HG02678 (cell line): ENCODE data around the gene BTN3A1.

ENCODE experiments used
- ATAC-seq: cut with Tn5 transposase; IDR thresholded peaks from one replicate; pipeline ENCODE4 v1.9.1; 2021; ENCODE audit warnings: mild to moderate bottlenecking, moderate library complexity; ENCODE audit not compliant: unreplicated experiment

The BTN3A1 gene

GRCh38 chr6:26379292-26379691, 22.8 kb upstream of the BTN3A1 start:
- no peak for ATAC-seq

DNA sequence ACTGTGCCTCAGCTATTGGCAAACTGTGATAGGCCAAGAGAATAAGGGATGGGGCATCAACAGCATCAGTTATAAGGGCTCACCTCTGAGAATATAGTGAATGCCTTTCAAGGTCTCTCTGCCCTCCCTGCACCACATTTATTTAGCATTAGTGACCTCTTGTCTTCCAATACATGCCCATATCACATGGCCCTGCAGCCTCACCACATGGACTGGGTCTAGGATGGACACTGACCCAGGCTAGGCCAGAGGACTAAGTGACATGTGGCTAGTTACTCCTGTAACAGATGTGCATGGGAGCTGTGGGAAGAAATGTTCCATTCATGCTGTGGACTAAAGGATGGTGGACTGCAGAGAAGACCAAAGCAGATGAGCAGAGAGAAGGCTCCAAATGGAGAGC, 22.3 kb upstream of the BTN3A1 start:
- ATAC-seq = no peak

DNA sequence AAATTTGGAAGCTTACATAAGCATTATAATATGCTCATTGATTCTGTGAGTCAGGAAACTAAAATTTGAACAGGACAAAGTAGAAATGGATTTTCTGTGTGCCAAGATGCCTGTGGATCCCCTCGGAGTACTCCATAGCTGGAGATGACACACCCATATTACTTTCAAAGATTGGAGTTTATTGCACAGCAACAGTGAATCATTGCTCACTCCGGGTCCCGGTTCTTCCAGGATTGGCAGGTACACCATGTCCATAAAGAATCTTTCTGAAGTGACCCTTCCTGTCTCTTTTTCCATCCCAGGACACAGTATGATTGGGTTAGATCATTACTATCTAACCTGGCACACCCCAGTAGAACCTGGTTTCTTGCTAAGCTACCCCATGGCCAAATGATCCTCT, 21.8 kb upstream of the BTN3A1 start:
- ATAC-seq = no peak

GRCh38 chr6:26382121-26382520, 20.0 kb upstream of the BTN3A1 start:
- no peak for ATAC-seq

GRCh38 chr6:26383624-26384417, 18.3 kb upstream of the BTN3A1 start:
- no peak for ATAC-seq

- no peak for ATAC-seq
Measured at GRCh38 chr6:26385734-26386125, 16.3 kb upstream of the BTN3A1 start.

DNA sequence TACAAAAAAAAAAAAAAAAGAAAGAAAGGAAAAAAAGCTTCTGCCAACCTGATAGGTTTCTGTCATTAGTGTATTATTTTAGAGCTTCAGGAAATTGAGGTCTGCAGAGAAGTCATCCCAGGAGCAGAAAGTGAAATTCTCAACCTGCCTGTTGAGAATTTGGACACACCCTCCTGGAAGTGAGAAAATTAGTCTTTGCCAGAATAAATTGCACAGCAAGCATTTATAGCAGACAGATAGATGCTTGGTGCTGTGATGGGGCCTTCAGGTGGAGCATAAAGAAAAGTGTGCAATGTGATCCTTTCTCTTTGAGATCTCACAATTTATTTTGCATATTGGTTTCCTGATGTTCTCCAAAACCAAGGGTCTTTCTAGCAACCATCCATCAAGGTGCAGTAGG, 14.5 kb upstream of the BTN3A1 start:
- no peak for ATAC-seq

- no peak for ATAC-seq
Measured at GRCh38 chr6:26388014-26388413, 14.1 kb upstream of the BTN3A1 start.

DNA sequence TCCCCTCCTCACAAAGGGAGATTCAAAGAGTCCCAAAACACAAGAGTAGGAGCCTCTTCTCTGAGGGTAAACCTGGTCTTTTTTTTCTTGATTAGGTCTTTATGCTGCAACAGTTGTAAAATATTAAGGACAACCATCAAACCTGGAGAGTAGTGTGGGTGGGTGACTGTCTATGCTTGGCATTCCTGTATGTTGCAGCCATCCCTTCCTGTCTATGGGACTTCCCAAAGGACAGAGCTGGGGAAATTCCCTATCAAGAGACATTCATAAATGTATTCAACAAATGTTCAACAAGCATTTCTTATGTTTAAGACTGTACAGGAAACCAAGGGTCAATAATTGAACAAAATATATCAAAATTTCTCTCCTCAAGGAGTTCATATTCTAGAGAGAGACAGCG, 13.6 kb upstream of the BTN3A1 start:
- ATAC-seq = no peak

DNA sequence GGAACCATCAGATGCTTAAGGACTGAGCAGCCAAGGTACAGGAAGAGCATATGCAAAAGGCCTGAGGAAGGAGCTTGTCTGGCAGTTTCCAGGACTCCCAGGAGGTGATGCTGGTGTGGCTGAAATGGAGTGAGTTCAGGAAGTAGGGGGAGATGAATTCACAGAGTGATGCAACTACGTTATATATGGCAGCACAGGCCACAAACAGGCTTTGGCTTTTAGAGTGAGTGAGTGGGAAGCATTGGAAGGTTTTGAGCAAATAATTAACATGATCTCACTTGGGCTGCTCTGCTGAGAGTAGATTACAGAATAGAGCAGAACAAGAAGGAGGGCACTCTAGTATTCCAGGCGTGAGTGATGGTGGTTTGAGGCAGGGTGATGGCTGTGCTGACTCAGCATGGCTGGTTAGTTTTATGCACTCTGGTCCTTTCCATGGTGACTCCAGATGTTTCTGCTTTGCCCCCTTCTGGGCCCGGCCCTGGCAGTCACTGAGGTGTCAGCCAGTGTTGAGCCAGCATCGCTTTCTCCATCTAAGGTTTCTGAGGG, 12.7 kb upstream of the BTN3A1 start:
- ATAC-seq = no peak

DNA sequence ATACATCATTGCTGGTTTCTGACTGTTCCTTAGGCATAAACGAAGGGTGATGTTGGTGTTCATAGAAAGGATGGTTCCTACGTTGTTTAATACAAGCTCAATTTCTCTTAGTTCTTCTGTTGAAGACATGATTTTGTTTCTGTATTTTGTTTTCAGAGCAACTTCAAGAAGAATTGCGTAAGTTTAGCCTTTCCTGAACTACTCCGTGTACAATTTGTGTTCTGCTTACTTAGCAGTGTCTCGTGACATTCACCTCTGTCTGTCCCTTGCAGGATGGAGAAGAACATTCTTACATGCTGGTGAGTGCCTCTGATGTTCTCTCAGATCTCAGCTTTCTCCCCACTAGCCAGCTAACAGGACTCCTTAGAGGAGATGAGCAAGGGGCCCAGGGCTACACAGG, 11.5 kb upstream of the BTN3A1 start:
- no peak for ATAC-seq

DNA sequence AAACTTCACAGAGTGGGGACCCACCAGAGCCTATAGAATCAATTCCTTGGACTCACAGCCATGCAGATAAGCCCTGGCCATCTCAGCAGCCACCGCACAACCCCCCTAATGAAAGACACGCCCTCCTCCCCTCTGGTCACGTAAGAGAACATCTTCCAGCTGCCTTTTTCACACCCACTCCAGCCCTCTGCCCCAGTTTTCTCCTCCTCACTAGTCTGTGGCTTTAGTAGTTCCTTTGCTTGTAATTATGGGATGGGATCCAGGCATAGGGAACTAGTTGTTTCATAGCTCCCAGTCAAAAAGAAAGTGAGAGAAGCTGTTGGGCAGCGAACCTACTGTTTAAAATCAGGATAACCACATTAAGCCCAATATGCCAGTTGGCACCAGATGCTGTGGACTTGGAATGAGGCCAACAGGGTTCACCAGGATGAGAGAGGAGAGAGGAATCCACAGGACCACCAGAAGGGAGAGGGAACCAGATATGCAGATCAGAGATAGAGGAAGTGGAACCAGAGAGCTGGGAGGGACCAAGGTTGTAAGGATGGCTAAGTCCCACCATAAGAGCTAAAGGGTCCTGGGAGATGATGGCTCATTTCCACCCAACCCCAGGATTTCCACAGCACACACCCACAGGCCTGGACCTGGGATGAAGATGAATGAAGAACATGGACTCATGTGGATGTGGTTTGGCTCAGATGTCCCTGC, 9.0 kb upstream of the BTN3A1 start:
- no peak for ATAC-seq

DNA sequence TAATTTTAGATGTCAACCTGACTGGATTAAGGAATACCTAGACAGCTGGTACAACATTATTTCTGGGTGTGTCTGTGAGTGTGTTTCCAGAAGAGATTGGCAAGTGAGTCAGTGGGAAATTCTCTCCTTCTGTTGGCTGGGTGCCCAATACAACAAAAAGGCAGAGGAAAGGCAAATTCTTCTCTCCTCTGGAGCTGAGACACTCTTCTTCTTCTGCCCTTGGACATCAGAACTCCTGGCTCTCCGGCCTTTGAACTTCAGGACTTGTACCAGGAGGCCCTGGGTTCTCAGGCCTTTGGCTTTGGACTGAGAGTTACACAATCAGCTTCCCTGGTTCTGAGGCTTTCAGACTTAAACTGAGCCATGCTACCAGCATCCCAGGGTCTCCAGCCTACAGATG, 7.8 kb upstream of the BTN3A1 start:
- ATAC-seq = no peak

- no peak for ATAC-seq
Measured at GRCh38 chr6:26398555-26398954, 3.5 kb upstream of the BTN3A1 start.

DNA sequence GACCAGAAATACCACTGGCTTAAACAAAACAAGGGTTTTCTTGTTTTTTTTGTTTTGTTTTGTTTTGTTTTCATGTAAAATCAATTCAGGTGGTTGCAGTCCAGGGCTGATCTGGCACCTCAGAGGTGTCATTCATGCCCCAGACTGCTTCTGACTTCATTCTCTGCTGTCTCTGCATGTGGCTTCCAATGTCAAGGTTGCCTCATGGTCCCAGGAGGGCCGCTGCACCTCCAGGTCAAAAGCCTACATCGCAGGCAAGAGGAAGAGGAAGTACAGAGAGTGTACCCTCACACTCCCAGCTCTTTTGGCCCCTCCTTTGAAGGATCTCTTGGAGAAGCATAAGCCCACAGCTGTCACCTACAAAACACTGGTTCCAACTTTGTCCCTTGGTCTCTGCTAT, 1.4 kb upstream of the BTN3A1 start:
- no peak for ATAC-seq

DNA sequence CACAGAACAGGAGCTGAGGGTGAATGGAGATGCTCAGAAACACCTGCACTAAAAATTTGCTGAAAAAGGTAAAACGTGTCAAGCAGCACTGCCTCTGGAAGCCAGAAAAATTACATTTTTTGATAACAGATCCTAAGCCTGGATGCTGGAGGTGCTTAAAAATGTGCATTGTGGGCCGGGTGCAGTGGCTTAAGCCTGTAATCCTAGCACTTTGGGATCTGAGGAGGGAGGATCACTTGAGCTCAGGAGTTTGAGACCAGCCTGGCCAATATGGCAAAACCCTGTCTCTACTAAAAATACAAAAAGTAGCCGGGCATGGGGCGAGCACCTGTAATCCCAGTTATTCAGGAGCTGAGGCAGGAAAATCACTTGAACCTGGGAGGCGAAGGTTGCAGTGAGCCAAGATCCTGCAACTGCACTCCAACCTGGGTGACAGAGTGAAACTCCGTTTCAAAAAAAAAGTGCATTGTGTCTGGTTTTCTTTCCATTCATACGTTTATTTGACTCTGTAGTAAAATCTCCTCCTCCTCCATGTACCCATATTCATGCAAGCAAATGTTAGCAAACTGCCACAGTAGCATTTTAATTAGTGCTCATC, 587 bp upstream of the BTN3A1 start:
- peak; percentile 6 for ATAC-seq

GRCh38 chr6:26403893-26404292, 1.8 kb downstream of the BTN3A1 start:
- no peak for ATAC-seq

DNA sequence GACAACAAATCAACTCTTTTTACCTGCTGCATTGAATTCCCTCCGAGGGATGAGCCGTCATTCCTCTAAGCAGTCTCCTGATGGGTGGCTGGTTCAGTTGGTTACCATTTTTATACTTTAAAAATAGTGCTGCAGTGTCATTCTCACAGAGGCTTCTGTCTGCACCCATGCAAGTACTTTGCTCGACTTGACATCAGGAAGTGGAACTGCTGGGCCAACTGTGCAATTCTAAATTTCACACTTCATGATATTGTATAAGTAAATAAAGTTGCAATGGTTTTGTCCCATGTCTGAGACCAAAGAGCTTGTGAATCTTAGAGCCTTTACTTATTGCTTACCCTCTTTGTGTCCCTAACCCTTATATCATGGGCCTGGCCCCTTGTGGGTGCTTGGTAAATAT, 2.5 kb downstream of the BTN3A1 start:
- no peak for ATAC-seq

DNA sequence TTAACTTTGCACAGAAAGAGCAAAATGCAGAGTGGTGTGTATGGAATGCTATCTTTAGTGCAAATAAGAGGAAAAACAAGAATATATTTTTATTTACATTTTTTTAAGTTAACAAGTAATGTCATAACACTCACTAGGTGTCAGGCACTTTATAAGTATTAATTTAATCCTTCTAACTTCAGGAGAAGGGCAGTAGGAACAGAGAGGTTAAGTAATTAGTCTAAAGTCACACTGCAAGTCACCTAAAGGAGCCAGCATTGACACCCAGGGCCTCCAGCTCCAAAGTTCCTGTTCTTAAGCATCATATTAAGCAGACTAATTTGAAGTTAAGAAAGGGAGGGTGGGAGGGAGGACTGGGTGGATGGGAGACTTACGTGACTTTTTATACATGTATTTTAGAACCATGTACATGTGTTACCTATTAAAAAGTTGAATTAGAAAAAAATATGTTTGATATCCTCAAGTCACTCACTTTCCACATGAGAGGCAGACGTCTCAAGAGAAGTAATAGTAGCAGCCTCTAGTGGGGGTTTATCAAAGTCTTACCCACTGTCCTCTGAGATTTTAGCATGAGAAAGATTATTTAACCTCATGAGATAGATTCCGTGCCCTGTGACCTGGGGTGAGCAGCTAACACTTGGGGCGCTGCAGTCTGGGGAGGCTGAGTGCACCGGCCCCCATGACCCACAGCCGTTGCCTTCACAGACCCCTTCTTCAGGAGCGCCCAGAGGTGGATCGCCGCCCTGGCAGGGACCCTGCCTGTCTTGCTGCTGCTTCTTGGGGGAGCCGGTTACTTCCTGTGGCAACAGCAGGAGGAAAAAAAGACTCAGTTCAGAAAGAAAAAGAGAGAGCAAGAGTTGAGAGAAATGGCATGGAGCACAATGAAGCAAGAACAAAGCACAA, 7.0 kb downstream of the BTN3A1 start:
- no peak for ATAC-seq

DNA sequence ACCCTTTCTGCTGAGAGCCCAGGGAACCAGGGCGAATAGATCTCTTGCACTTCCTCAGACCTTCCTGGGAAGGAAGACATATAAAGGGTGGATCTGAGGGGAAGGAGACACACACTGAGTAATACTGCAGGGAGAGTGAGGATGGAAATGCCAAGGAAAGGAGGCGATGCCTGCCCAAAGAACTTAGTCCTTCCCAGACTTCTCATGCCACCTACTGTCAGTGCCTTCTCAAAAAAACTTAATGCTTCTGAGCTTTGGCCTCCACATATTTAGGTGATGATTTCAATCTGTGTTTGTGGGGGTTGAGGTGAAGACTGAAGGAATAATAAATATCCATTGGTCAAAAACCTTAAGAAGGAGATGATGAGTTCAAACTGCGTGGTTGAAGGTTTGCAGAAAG, 9.7 kb downstream of the BTN3A1 start:
- no peak for ATAC-seq

GRCh38 chr6:26412228-26412627, 10.2 kb downstream of the BTN3A1 start:
- ATAC-seq = no peak
